GM06990 (cell line): ENCODE data around the gene CACHD1.

Source experiments
- DNase-seq: peaks from one replicate; pipeline ENCODE4 v3.0.0-alpha.2; 2011; ENCODE audit not compliant: insufficient read length; ENCODE audit errors: extremely low read depth
- H3K27me3 ChIP-seq: replicated peaks from 2 replicates; pipeline ENCODE4 v1.6.0; 2011; ENCODE audit warnings: low read length; ENCODE audit not compliant: control insufficient read depth, insufficient read depth
- H3K36me3 ChIP-seq: 2 replicates; pipeline ENCODE4 v1.5.1; 2011; ENCODE audit warnings: low read length; ENCODE audit not compliant: control insufficient read depth, insufficient read depth
- H3K4me3 ChIP-seq: replicated peaks from 2 replicates; pipeline ENCODE4 v1.5.1; 2011; ENCODE audit warnings: low read depth, mild to moderate bottlenecking, control low read depth, low read length
- TF ChIP-seq, protein P1 (sequence below): IDR thresholded peaks from 2 replicates; pipeline ENCODE4 v1.5.1; 2011; ENCODE audit warnings: low read length, control low read depth, mild to moderate bottlenecking, inconsistent platforms; ENCODE audit not compliant: insufficient read depth, poor library complexity, severe bottlenecking

Gene CACHD1

GRCh38 chr1:64426681-64427080 is 43.2 kb upstream of the CACHD1 start:
- Histone ChIP-seq H3K4me3 (no peak overlapping the region), H3K27me3 (no peaks in the 10 kb centered on the region), H3K36me3 (no peaks in the 10 kb centered on the region)
- TF ChIP-seq, protein P1, sequence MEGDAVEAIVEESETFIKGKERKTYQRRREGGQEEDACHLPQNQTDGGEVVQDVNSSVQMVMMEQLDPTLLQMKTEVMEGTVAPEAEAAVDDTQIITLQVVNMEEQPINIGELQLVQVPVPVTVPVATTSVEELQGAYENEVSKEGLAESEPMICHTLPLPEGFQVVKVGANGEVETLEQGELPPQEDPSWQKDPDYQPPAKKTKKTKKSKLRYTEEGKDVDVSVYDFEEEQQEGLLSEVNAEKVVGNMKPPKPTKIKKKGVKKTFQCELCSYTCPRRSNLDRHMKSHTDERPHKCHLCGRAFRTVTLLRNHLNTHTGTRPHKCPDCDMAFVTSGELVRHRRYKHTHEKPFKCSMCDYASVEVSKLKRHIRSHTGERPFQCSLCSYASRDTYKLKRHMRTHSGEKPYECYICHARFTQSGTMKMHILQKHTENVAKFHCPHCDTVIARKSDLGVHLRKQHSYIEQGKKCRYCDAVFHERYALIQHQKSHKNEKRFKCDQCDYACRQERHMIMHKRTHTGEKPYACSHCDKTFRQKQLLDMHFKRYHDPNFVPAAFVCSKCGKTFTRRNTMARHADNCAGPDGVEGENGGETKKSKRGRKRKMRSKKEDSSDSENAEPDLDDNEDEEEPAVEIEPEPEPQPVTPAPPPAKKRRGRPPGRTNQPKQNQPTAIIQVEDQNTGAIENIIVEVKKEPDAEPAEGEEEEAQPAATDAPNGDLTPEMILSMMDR = no peak
- no peak for DNase-seq

- DNase-seq = no peak
- no peaks in the 10 kb centered on the region for H3K36me3 ChIP-seq
- TF ChIP-seq, protein P1 = no peak
- H3K27me3 ChIP-seq = no peaks in the 10 kb centered on the region
- H3K4me3 ChIP-seq = no peak overlapping the region
These were observed 42.0 kb upstream of the CACHD1 start for GRCh38 chr1:64427879-64428278.

- no peak overlapping the region for H3K4me3 ChIP-seq
- no peaks in the 10 kb centered on the region for H3K36me3 ChIP-seq
- TF ChIP-seq, protein P1 = no peak
- no peaks in the 10 kb centered on the region for H3K27me3 ChIP-seq
- DNase-seq = no peak
These were observed 36.6 kb upstream of the CACHD1 start for GRCh38 chr1:64433308-64433707.

GRCh38 chr1:64433747-64434146 is 36.2 kb upstream of the CACHD1 start:
- no peaks in the 10 kb centered on the region for H3K36me3 ChIP-seq
- TF ChIP-seq, protein P1 = no peak
- no peak for DNase-seq
- H3K4me3 ChIP-seq = no peak overlapping the region
- no peaks in the 10 kb centered on the region for H3K27me3 ChIP-seq

- H3K27me3 ChIP-seq = no peaks in the 10 kb centered on the region
- H3K4me3 ChIP-seq = no peak overlapping the region
- no peaks in the 10 kb centered on the region for H3K36me3 ChIP-seq
- TF ChIP-seq, protein P1 = no peak
- no peak for DNase-seq
These were observed 34.9 kb upstream of the CACHD1 start for GRCh38 chr1:64435000-64435399.

DNA sequence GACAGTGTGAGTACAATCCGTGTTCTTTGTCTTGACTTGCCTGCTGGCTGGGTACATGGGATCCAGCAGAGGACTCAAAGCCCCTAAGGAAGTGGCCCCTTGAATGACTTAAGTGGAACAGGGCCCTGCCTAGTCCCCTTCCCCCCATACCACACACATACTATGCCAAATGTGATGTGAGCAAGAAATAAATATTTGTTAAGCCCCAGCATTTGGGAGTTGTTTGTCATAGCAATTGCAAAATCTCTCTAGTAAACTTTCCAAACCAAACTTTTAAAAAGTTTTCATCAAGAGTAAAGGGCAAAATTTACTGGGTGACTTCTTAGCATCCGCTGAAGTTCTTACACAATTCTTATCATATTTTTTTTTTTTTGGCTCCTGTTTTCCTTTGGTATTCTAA is 32.5 kb upstream of the CACHD1 start:
- no peak for DNase-seq
- Histone ChIP-seq H3K4me3 (no peak overlapping the region), H3K36me3 (no peaks in the 10 kb centered on the region), H3K27me3 (no peaks in the 10 kb centered on the region)
- TF ChIP-seq, protein P1 = no peak
